ENCODE results near the gene NARS2.

DNA sequence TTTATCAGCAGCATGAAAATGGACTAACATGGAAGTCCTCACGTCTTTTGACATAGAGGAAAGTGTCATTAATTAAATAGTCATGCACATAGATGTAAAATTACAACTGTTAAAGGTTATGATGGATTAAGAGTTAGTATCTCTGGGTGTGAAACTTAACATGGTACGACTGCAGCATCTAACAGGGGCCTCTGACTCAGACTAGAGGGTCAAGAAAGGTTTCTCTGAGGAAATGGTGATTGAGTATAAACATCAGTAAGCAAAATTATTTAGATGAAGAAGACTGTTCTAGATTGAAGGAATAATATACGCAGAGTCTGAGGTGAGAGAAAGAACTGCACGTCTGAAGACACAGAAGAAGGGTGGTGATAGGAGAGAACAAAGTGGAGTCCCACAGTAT is 114.9 kb downstream of the NARS2 start:
- TF ChIP-seq, protein P1, sequence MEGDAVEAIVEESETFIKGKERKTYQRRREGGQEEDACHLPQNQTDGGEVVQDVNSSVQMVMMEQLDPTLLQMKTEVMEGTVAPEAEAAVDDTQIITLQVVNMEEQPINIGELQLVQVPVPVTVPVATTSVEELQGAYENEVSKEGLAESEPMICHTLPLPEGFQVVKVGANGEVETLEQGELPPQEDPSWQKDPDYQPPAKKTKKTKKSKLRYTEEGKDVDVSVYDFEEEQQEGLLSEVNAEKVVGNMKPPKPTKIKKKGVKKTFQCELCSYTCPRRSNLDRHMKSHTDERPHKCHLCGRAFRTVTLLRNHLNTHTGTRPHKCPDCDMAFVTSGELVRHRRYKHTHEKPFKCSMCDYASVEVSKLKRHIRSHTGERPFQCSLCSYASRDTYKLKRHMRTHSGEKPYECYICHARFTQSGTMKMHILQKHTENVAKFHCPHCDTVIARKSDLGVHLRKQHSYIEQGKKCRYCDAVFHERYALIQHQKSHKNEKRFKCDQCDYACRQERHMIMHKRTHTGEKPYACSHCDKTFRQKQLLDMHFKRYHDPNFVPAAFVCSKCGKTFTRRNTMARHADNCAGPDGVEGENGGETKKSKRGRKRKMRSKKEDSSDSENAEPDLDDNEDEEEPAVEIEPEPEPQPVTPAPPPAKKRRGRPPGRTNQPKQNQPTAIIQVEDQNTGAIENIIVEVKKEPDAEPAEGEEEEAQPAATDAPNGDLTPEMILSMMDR (IDR thresholded peaks at IDR 0.05) = no peak
- TF ChIP-seq EP300 (IDR thresholded peaks at IDR 0.05; ENCODE audit: low read depth) (no peak), POLR2A (IDR thresholded peaks at IDR 0.05) (no peak)

Data from transverse colon (tissue), 3 donors.